Natural killer cell (primary cell): Measurements from ENCODE around the gene NFIB. TPM values are rescaled to one million over a fixed set of nuclear protein-coding genes. Genes with fewer than 3 reads are reported as not detected.

Source experiments
- ATAC-seq, 3 donors: fragments of 150-1000 bp in 2 of 3; fragments of 200-7000 bp in 1 of 3; cut with Tn5 transposase; 1 replicate in 1 of 3; 2 replicates in 2 of 3; pipeline ENCODE4 v1.10.0; 2021; ENCODE audit warnings: mild to moderate bottlenecking in 2 of 3, moderate library complexity in 2 of 3
- DNase-seq, 2 donors: peaks; one replicate each; pipeline versions ENCODE4 v3.0.0 to v3.0.0-alpha.2; 2013 to 2021; ENCODE audit warnings: mixed read lengths in 1 of 2
- H3K27ac ChIP-seq: one replicate; pipeline ENCODE4 v1.5.1; 2013; ENCODE audit warnings: mild to moderate bottlenecking, low read length
- H3K27me3 ChIP-seq: one replicate; pipeline ENCODE4 v1.6.1; 2013; ENCODE audit warnings: low read length; ENCODE audit not compliant: control insufficient read depth, insufficient read depth
- H3K36me3 ChIP-seq: one replicate; pipeline ENCODE4 v1.6.1; 2013; ENCODE audit warnings: low read length; ENCODE audit not compliant: control insufficient read depth, insufficient read depth
- H3K4me1 ChIP-seq: one replicate; pipeline ENCODE4 v1.6.1; 2013; ENCODE audit warnings: low read length; ENCODE audit not compliant: control insufficient read depth, insufficient read depth
- H3K4me3 ChIP-seq: one replicate; pipeline ENCODE4 v1.5.1; 2013; ENCODE audit warnings: low read length
- H3K9me3 ChIP-seq: one replicate; pipeline ENCODE4 v1.6.1; 2013; ENCODE audit warnings: low read length; ENCODE audit not compliant: control insufficient read depth, insufficient read depth
- H3K27ac Mint-ChIP-seq, 2 donors: one replicate each; pipeline ENCODE4 v1.8.0; 2022; ENCODE audit warnings: mild to moderate bottlenecking in 2 of 2, mixed read lengths in 2 of 2, moderate library complexity in 1 of 2
- H3K27me3 Mint-ChIP-seq, 2 donors: one replicate each; pipeline ENCODE4 v1.8.0; 2022; ENCODE audit warnings: low read depth in 2 of 2, mixed read lengths in 2 of 2
- H3K36me3 Mint-ChIP-seq: one replicate; pipeline ENCODE4 v1.8.0; 2022; ENCODE audit warnings: mixed read lengths
- H3K4me1 Mint-ChIP-seq, 2 donors: one replicate each; pipeline ENCODE4 v1.8.0; 2022; ENCODE audit warnings: mixed read lengths in 2 of 2
- H3K4me3 Mint-ChIP-seq: one replicate; pipeline ENCODE4 v1.8.0; 2022; ENCODE audit warnings: mild to moderate bottlenecking, moderate library complexity, mixed read lengths
- H3K9me3 Mint-ChIP-seq, 2 donors: one replicate each; pipeline ENCODE4 v1.8.0; 2022; ENCODE audit warnings: mixed read lengths in 2 of 2
- WGBS: methylation state at CpG from one replicate; pipeline ENCODE4 v1.1.7; 2013; ENCODE audit warnings: missing lambda C conversion rate; ENCODE audit not compliant: insufficient coverage; 5-methylcytosine and 5-hydroxymethylcytosine counted together
- intact Hi-C: fragments of 100-400 bp; cut with micrococcal nuclease; formaldehyde crosslinking; loops from one replicate; pipeline ENCODE4 v1.14.2; 2022
- total RNA-seq, 4 donors: library from RNA; stranded (reverse); fragments of 120-200 nt in 1 of 4; gene quantifications; one replicate each; pipeline versions ENCODE4 v1.2.3 to v1.2.4, GENCODE V29; 2013 to 2022
- TF ChIP-seq, protein P1 (sequence below): fragments of 200-600 bp; IDR thresholded peaks from one replicate; pipeline ENCODE4 v1.8.0; 2022; ENCODE audit warnings: antibody characterized with exemption

Gene NFIB
- total RNA-seq, 3 donors from 2014 or later (not counting 1 experiment from before 2014, with no cell fraction given), result 0.20 to 0.21 TPM; not detected in 1

GRCh38 chr9:14315875-14316601 lies 2.1 kb upstream of the NFIB start:
- Mint-ChIP-seq H3K9me3 (peaks cover 2 to 4% of the 10 kb centered on the region in 2 donors), H3K4me3 (peak overlapping the region; percentile 90), H3K27ac (peak overlapping the region in 1 of 2 donors; percentile 29), H3K4me1 (peaks cover 16 to 25% of the 10 kb centered on the region in 2 donors), H3K36me3 (no peaks in the 10 kb centered on the region), H3K27me3 (peaks cover 44 to 54% of the 10 kb centered on the region in 2 donors)
- Histone ChIP-seq H3K4me1 (peaks cover 20% of the 10 kb centered on the region), H3K27ac (no peak overlapping the region), H3K9me3 (no peaks in the 10 kb centered on the region), H3K36me3 (no peaks in the 10 kb centered on the region), H3K4me3 (no peak overlapping the region), H3K27me3 (peaks cover 41% of the 10 kb centered on the region)
- ATAC-seq, result no peak
- DNase-seq, result no peak
- WGBS, result 24% methylated on average over 42 of the region's 42 CpGs
- TF ChIP-seq, protein P1, sequence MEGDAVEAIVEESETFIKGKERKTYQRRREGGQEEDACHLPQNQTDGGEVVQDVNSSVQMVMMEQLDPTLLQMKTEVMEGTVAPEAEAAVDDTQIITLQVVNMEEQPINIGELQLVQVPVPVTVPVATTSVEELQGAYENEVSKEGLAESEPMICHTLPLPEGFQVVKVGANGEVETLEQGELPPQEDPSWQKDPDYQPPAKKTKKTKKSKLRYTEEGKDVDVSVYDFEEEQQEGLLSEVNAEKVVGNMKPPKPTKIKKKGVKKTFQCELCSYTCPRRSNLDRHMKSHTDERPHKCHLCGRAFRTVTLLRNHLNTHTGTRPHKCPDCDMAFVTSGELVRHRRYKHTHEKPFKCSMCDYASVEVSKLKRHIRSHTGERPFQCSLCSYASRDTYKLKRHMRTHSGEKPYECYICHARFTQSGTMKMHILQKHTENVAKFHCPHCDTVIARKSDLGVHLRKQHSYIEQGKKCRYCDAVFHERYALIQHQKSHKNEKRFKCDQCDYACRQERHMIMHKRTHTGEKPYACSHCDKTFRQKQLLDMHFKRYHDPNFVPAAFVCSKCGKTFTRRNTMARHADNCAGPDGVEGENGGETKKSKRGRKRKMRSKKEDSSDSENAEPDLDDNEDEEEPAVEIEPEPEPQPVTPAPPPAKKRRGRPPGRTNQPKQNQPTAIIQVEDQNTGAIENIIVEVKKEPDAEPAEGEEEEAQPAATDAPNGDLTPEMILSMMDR, result no peak
- intact Hi-C loops, result no loop called here

- DNase-seq (peak in 1 of 2 donors; percentile 35), ATAC-seq (peak in 2 of 3 donors; percentile 34 to 62)
- intact Hi-C loops, result no loop called here
- peak overlapping the region; percentile 92 for H3K4me3 Mint-ChIP-seq
- H3K27ac ChIP-seq, result no peak overlapping the region
- no peaks in the 10 kb centered on the region for H3K36me3 Mint-ChIP-seq
- no peaks in the 10 kb centered on the region for H3K9me3 ChIP-seq
- no peak overlapping the region for H3K4me3 ChIP-seq
- H3K27me3 ChIP-seq, result peaks cover 43% of the 10 kb centered on the region
- H3K27me3 Mint-ChIP-seq, result peaks cover 44 to 54% of the 10 kb centered on the region in 2 donors
- no peaks in the 10 kb centered on the region for H3K36me3 ChIP-seq
- TF ChIP-seq, protein P1, result no peak
- no peak overlapping the region for H3K27ac Mint-ChIP-seq
- peaks cover 20% of the 10 kb centered on the region for H3K4me1 ChIP-seq
- H3K4me1 Mint-ChIP-seq, result peaks cover 16 to 20% of the 10 kb centered on the region in 2 donors
- WGBS, result under 1% methylated on average over 105 of the region's 109 CpGs
- no peaks in the 10 kb centered on the region for H3K9me3 Mint-ChIP-seq
Observed at GRCh38 chr9:14314929-14315874, 1.3 kb upstream of the NFIB start.

GRCh38 chr9:14314424-14314928 lies 535 bp upstream of the NFIB start:
- WGBS, result 2% methylated on average over 20 of the region's 21 CpGs
- DNase-seq, result peak in 1 of 2 donors; percentile 8
- H3K4me3 Mint-ChIP-seq, result peak overlapping the region; percentile 92

More at GRCh38 chr9:14314424-14314928, 535 bp upstream of the NFIB start:
- Mint-ChIP-seq H3K27me3 (peaks cover 44 to 56% of the 10 kb centered on the region in 2 donors), H3K9me3 (no peaks in the 10 kb centered on the region), H3K36me3 (no peaks in the 10 kb centered on the region), H3K27ac (no peak overlapping the region), H3K4me1 (peaks cover 16 to 20% of the 10 kb centered on the region in 2 donors)
- Histone ChIP-seq H3K4me3 (no peak overlapping the region), H3K36me3 (no peaks in the 10 kb centered on the region), H3K9me3 (no peaks in the 10 kb centered on the region), H3K27me3 (peaks cover 46% of the 10 kb centered on the region), H3K4me1 (peaks cover 20% of the 10 kb centered on the region), H3K27ac (no peak overlapping the region)
- intact Hi-C loops, result no loop called here
- no peak for ATAC-seq
- TF ChIP-seq, protein P1, result no peak
